Activated T-cell treated with anti-CD3 and anti-CD28 coated beads, Interleukin-2, amount 50 U/mL, for 48 hours (primary cell): ENCODE results near the gene ATP13A3.

Experiments
- DNase-seq, 2 experiments: peaks; one replicate each; pipeline ENCODE4 v3.0.0-alpha.2; 2020

ATP13A3 gene

DNA sequence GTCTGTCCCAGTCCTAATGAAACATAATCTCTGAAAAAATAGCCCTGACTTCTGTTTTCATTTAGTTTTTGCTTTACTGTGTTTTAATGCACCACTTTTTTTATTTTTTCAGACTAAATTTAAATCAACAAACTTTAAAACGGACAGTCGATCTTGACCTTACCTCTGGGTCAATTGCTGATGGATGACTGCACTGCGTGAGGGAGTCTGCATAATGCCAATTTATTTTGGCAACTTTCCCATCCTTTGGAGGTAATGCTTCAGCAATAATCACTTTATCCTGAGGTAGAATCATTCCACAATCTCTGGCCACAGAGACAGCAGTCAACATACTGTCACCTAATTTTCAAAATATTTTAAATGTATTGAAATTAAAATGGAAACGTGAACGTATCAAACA, 55.2 kb downstream of the ATP13A3 start:
- DNase-seq: no peak

- no peak for DNase-seq
Observed at GRCh38 chr3:194425399-194425798, 61.4 kb downstream of the ATP13A3 start.

GRCh38 chr3:194424953-194425352, 61.8 kb downstream of the ATP13A3 start:
- DNase-seq: no peak

GRCh38 chr3:194424373-194424772, 62.4 kb downstream of the ATP13A3 start:
- DNase-seq: no peak

DNA sequence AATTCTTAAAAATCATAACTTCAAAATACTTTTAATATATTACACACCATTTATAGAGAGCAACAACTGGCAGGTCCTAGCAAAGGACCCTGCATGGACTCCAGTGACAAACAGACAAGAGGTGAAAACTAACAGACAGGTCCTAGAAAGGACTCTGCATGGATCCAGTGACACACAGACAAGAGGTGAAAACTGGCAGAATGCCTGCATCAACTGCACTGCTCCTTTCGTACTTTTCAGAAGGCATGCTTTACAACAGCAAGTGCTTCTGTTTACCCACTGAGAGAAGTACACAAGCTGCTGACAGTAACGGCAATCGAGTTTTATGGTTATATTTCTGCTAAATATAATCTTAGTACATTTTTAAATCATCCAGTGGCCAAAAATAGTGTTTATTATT, 63.5 kb downstream of the ATP13A3 start:
- no peak for DNase-seq

DNA sequence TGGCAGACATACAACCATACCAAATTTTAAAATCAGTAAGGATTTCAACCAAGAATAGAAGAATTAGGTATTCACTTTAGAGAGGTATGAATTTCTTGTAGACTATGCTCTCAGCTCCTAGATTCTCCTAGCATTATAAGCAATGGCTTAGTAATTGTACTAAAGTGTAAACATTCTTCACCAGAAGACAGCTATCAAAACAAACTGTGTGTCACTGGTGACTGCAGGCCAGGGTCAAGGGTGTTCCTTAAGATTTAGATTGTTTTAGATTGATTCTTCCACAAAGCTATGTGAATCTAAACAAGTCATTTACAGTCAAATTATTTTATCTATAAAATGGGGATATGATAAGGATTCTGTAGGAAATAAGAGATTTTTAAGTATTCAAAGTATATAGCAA, 64.6 kb downstream of the ATP13A3 start:
- DNase-seq: no peak

DNA sequence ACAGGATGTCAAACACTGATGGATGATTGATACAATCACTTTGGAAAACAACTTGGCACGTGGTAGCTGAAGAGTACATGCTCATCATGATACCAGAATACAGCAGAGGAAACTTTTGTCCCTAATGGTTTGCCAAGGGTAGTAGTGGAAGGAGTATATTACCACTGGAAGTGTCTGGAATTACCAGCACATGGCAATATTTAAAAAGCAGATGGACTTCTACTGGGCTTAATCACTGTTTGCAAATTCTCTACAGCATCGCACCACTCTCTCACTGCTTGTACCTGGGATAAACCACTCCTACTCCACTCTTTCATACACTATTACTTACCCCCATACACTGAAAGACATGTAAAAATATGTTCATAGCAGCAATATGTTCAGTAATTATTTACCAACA, 68.1 kb downstream of the ATP13A3 start:
- no peak for DNase-seq

DNA sequence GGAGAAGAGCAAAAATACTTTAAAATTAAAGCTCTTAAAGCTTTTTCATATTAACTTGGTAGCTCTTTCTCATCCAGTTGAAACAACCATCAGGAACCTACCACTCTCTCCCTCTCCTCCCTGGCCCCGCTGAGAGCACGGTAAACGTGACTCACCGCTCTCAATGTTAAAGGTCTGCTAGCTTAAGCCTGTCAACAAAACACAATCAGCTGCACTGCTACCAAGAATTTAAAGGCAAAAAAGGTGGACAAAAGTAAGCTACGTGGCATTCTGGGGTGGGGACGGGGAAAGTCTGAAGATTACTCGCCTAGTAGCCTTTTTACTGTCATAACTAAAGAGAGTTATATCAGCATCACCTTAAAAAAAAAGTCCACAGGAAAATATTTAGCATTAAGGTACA, 79.4 kb downstream of the ATP13A3 start:
- DNase-seq: peak in 1 of 2 experiments; percentile 37

DNA sequence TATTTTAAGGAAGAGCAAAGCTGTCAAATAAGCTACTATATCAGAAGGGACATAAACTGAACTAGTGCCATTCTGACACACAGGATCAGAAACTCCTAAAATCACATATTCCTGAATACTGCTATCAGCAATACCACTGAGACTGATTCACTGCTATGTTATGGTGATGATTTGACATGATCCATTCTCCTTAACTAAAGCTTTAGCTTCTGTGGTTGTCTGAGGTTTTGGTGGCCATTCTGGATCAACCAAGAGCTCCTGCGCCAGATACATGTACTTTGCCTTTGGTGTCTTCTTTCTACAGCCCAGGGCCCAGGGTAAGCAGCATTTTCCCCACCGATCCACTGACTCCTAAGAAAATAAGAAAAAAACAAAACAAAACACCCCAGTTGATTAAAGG, 81.0 kb downstream of the ATP13A3 start:
- DNase-seq: no peak

DNA sequence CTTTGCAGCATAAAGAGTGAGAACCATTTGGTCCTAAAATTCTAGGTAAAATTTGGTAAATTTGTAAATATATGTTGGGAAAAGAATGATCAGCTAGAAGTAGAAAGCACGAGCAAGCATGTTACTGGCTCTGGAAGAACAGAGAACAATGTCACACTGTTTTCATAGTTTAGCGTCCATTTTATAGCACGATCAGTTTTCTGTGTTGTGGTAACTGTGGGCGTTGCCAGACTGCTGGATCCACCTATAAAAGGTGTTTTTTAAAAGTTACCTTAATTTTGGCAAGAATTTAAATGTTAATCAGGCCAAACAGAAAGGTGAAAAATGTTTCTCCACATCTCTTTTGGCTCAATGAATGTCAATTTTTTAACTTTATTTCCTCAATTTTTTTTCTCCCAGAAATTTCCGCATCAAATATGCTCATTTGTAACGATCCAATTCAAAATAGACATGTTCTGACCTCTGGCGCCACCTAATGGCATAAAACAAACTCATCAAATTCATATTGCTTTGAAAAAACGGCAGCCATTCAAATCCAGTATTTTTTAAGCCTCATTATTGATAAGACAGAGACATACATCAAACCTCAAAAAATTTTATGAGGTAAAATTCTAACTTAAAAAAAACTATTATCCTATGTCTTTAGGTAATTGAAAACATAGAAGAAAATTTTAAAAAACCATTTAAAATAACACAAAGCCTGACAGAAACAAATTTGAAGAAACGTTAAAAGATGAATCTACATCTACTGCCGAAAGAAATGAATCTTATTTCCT, 82.2 kb downstream of the ATP13A3 start:
- no peak for DNase-seq

DNA sequence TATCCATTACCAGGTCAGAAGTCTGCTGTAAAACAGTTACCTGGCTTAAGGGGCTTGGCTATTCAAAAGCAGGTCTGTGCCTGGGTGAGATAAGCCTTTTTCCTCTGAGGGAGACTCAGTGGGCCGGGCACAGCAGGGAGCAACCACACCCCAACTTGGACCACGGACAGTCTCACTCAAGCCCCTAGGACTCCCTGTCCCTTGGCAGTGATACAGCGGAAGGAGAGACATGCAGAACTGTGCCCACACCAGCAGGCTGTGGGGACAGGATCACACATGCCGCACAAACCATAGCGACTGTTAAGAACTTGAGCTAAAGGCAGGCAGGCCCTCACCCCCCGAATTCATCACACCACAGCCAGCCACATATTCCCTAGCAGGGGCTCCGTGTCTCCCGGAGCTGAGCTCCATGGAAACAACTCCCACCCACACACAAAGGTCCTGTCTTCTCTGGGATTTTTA, 84.9 kb downstream of the ATP13A3 start:
- no peak for DNase-seq

DNA sequence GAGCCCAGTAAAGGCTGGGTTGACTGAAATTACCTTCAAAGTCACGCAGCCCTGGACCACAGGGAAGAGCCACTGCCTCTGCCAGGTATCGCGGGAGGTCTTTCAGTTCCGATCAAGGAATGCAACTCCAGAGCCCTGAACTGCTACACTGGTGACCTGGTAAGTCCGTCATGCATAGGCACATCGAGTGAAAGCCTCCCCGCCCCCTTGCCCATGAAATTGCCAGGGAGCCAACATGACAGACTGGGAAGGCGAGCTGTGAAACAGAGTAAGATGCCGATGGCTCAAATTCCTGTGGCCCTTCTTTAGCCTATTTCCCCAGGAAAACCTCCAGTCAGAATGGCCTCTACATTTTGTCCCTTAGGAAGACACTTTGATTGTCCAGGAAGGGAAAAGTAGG, 85.5 kb downstream of the ATP13A3 start:
- DNase-seq: no peak

- DNase-seq: no peak
Observed at GRCh38 chr3:194399874-194400411, 86.9 kb downstream of the ATP13A3 start.

GRCh38 chr3:194399166-194399565, 87.6 kb downstream of the ATP13A3 start, which contains the start of gene GP5:
Gene GP5, minus strand, starts transcription at chr3:194399266. Its CDS starts 984 bp downstream, at chr3:194398282.
- no peak for DNase-seq

GRCh38 chr3:194397757-194398312, 89.0 kb downstream of the ATP13A3 start:
- peak; percentile 45 to 53 for DNase-seq

DNA sequence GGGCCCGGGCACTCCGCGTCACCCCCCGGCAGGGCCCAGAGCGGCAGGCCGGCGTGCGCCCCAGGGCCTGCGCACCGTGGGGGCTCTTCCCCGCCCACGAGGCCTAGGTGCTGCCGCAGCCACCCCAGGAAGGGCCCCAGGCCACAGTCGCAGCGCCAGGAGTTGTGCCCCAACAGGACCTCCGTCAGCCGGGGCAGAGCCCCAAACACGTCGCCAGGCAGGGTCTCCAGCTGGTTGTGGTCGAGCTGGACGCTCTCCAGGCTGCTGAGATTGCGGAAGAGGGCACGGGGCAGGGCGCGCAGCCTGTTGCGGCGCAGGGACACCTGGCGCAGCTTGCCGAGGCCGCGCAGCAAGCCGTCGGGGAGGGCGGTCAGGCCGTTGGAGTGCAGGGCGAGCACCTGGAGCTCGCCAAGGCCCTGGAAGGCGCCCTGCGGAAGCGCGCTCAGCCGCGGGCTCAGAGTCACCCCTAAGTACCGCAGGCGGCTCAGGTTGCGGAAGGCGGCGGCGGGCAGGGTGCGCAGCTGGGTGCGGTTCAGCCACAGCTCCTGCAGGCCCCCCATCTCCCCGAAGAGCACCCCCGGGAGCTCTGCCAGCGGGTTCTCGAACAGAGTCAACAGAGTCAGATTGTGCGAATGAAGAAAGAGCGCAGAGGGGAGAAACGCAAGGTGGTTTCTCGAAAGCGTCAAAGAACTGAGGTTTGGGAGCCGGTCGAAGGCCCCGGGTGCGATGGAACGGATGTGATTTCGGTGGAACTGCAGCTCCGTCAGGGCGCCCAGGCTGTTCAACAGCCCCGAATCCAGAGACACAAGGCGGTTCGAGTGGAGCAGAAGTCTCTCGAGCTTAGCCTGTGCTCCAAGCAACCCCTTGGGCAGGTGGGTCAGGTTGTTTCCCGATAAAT, 89.7 kb downstream of the ATP13A3 start:
- DNase-seq: peak; percentile 52 to 58

GRCh38 chr3:194396539-194396858, 90.3 kb downstream of the ATP13A3 start:
- peak in 1 of 2 experiments; percentile 30 for DNase-seq

DNA sequence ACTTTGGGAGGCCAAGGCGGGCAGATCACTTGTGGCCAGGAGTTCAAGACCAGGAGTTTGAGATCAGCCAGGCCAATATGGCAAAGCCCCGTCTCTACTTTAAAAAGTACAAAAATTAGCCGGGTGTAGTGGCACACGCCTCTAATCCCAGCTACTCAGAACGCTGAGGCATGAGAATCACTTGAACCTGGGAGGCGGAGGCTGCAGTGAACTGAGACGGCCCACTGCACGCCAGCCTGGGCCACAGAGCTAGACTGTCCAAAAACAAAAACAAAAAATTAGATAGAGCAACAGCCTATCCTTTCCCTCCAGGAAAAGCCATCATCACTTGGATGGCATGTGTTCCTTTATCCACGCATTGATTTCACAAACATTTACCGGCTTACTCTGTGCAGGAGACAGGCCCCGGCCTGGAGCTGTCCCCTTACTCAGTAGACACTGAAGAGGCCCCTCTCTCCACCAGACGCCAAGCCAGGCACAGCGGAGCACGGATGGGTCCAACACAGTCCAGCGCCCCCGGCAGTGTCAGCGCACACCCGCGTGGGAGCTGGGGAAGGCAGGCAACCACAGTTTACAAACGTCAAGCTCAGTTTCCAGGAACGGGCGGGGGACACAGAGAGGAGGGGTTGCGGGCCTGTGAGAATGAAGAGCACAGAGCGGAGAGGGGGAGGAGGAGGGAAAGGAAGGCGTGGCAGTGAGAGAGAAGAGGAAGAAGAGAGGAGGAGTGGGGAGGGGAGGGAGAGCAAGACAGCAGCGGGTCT, 90.8 kb downstream of the ATP13A3 start:
- peak; percentile 68 for DNase-seq

GRCh38 chr3:194395212-194395611, 91.6 kb downstream of the ATP13A3 start:
- no peak for DNase-seq

GRCh38 chr3:194392576-194392975, 94.2 kb downstream of the ATP13A3 start:
- no peak for DNase-seq

GRCh38 chr3:194390835-194391234, 96.0 kb downstream of the ATP13A3 start:
- no peak for DNase-seq

DNA sequence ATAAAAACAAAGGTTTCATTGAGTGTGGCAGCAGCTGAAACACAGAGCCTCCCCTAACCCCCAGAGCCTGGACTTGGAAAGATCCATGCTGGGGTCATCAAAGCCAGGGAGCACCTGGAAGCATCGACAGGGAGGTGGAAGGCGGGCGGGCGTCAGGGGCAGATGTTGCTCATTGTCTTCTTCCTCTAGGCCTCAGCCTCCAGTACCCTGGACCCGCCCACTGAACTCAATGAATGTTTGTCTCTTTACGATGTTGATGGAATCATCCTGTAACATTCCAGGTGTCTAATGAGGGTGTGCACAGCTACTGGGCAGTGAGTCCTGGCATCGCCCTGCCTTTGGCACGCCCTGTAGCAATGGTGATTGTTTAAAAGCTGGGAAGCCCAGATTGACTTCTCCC, 97.5 kb downstream of the ATP13A3 start:
- no peak for DNase-seq
